Effector memory CD4-positive, alpha-beta T cell (primary cell): ENCODE results near the gene PITX3.

Experiments
- DNase-seq, 3 donors: peaks; one replicate each; pipeline ENCODE4 v3.0.0-alpha.2; 2020
- H3K27ac ChIP-seq: 2 replicates; pipeline ENCODE4 v1.7.0; 2013; ENCODE audit warnings: mild to moderate bottlenecking, low read length, moderate library complexity; ENCODE audit not compliant: insufficient read depth, poor library complexity, severe bottlenecking
- H3K27me3 ChIP-seq: replicated peaks from 2 replicates; pipeline ENCODE4 v1.7.0; 2013; ENCODE audit warnings: mild to moderate bottlenecking, low read length; ENCODE audit not compliant: insufficient read depth, control insufficient read depth, poor library complexity, severe bottlenecking
- H3K36me3 ChIP-seq: 2 replicates; pipeline ENCODE4 v1.7.0; 2013; ENCODE audit warnings: mild to moderate bottlenecking, low read length, moderate library complexity; ENCODE audit not compliant: control insufficient read depth, insufficient read depth
- H3K4me1 ChIP-seq: 2 replicates; pipeline ENCODE4 v1.7.0; 2013; ENCODE audit warnings: low read length, mild to moderate bottlenecking; ENCODE audit not compliant: control insufficient read depth, insufficient read depth, poor library complexity, severe bottlenecking
- H3K4me3 ChIP-seq: 2 replicates; pipeline ENCODE4 v1.7.0; 2013; ENCODE audit warnings: low read length, low read depth, mild to moderate bottlenecking; ENCODE audit not compliant: insufficient read depth, poor library complexity, severe bottlenecking
- H3K9me3 ChIP-seq: 2 replicates; pipeline ENCODE4 v1.7.0; 2013; ENCODE audit warnings: mild to moderate bottlenecking, low read length, moderate library complexity; ENCODE audit not compliant: control insufficient read depth

The PITX3 gene

DNA sequence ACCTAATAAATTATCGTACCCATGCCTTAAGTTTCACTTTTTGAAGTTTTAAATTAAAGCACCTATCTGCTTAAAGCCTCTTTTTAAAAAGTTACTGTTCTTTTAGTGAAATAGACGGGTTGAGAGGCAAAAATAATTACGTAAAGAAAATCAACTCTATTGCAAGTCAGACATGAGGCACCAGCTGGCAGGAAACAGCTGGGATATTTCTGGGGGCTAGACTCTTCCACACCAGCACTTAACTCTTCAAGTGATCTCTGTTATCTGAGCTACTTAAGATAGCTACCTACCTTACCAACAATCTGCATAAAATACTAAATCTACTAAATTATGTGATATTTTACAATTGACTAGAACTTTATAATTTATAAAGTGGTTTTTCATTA is 39.8 kb upstream of the PITX3 start:
- Histone ChIP-seq H3K27me3 (no peaks in the 10 kb centered on the region), H3K27ac (no peak overlapping the region), H3K9me3 (no peaks in the 10 kb centered on the region), H3K4me1 (peaks cover 20% of the 10 kb centered on the region), H3K4me3 (no peak overlapping the region), H3K36me3 (no peaks in the 10 kb centered on the region)
- no peak for DNase-seq

DNA sequence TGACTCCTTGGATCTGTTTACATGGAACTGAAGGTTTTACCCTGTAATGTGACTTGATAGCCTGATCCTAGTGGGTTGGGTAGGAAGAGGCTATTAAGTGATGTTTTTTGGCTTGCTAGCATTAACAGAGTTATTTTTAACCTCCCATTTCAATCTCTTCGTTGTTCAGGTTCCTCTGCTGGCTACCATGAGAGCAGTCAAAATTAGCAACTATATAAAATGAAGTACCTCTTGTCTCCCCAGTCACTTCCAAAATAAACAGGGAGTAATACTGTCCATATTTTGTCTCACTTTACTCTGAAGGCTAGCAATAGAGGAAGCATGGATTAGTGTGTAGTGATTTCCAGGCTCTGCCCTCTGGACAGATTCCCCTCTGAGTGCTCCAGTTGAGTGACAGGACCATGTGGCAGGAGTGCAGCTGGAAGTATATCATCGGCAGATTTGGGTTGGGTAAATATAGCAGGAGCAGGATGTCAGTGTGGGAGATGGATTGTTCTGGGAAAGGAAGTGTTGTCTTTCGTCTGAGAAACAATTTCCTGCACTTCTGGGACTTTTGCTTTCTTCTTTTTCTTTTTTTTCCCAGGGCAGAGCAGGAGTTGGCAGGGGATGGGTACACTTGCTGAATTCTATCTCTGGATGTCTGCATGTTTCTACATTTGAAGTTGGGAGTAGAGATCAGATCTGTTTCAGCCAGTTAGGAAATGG is 39.2 kb upstream of the PITX3 start:
- H3K4me3 ChIP-seq = no peak overlapping the region
- peaks cover 20% of the 10 kb centered on the region for H3K4me1 ChIP-seq
- no peaks in the 10 kb centered on the region for H3K27me3 ChIP-seq
- no peak overlapping the region for H3K27ac ChIP-seq
- no peaks in the 10 kb centered on the region for H3K36me3 ChIP-seq
- no peaks in the 10 kb centered on the region for H3K9me3 ChIP-seq
- DNase-seq = no peak

DNA sequence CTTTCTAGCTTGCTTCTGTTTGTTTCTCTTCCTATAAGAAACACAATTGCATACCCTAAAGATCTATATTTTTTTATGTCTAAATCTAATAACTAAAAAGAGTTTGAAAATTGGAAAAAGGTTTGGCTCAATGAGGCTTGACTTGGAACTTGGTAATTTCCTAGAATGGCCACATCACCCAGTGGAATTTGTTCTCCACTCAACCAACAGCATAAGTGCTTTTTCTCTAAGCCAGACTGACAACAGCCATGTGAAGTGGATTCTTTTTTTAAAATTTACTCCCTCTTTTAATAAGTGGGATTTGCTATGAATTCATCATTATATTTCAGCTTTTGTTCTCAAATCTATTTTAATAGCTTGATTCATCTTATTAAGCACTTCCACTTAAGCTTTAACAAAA is 37.8 kb upstream of the PITX3 start:
- Histone ChIP-seq H3K27me3 (no peaks in the 10 kb centered on the region), H3K9me3 (no peaks in the 10 kb centered on the region), H3K4me3 (no peak overlapping the region), H3K27ac (no peak overlapping the region), H3K36me3 (no peaks in the 10 kb centered on the region), H3K4me1 (peaks cover 20% of the 10 kb centered on the region)
- no peak for DNase-seq

DNA sequence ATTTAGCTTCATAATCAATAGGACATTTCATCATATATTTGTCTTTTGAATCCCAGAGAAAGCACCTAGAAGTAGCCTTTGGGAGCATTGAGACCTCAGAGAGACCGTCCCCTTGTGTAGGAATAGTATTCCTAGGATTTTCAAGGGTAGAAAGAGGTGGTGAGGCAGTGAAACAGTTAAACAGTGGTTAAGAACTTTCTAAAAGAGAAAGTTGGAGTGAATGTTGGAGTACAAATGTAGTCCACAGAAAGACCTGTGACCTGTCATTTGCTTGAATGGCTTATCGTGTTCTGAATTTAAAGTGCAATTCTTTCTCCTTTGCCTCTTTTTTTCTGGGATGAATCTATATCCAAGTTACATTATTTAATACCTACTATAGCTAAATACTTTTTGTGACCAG is 34.0 kb upstream of the PITX3 start:
- H3K27ac ChIP-seq = no peak overlapping the region
- no peaks in the 10 kb centered on the region for H3K36me3 ChIP-seq
- H3K9me3 ChIP-seq = no peaks in the 10 kb centered on the region
- no peaks in the 10 kb centered on the region for H3K27me3 ChIP-seq
- no peak overlapping the region for H3K4me3 ChIP-seq
- DNase-seq = no peak
- H3K4me1 ChIP-seq = peaks cover 3% of the 10 kb centered on the region

DNA sequence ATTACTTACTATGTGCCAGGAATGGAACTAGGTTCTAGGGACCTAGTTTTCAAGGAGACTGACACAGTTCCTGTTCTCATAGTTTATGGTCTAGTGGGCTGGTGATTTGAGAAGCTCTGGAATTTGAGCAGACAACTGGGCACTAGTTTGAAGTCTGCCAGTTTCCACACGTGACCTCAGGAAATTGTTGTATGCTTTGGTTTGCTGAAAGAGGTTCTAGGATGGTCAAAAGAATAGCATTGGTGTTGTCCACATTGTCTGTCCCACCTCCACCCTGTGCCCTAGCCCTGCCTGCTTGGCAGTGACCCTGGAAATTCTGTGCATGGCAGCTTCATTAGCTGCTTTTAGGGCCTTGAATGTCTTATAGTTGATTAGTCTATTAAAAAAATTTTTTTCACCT is 32.8 kb upstream of the PITX3 start:
- Histone ChIP-seq H3K4me3 (no peak overlapping the region), H3K27me3 (no peaks in the 10 kb centered on the region), H3K4me1 (no peaks in the 10 kb centered on the region), H3K36me3 (no peaks in the 10 kb centered on the region), H3K27ac (no peak overlapping the region), H3K9me3 (no peaks in the 10 kb centered on the region)
- no peak for DNase-seq

DNA sequence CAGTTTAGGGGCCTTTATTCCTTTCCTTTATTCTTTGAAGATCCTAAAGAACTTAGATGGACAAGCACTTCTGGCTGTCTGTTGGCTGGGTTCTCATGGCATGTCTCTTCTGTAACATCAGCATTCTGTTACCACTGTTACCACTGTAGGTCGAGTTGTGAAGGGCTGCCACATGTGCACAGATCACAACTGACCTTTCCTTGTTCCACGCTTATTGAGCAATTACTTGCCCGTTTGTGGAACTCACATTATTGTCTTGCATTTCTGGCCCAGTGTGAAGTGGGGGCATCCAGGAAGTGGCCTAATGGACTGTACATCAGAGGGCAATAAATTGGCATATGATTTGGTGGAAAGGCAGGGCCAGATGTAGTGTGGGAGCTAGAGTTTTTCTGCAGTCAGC is 27.7 kb upstream of the PITX3 start:
- H3K36me3 ChIP-seq = no peaks in the 10 kb centered on the region
- no peaks in the 10 kb centered on the region for H3K27me3 ChIP-seq
- DNase-seq = no peak
- H3K4me1 ChIP-seq = no peaks in the 10 kb centered on the region
- no peak overlapping the region for H3K27ac ChIP-seq
- no peaks in the 10 kb centered on the region for H3K9me3 ChIP-seq
- H3K4me3 ChIP-seq = no peak overlapping the region

DNA sequence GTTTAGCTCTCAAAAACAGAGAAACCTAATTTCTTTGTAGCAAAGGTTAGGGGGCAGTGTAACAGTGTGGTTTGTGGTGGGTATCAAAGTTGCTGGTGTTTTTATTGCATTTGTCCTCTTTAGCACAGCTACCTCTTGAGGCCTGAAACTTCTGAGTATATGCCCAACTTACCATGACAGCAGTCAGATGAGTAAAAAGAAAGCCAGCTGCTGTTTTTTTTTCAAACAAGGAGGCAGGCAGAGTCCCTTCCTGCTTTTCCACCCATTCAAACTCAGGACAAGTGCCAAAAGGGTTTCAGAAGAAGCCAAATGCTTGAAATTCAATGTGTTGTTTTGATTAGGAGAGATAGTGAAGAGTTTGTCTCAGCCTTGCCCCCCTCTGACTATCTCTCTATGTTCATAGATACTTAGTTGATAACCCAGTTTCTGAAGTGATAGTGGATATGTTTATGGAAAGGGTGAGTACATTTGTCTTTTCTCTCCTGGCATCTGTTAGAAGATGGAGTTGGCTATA is 27.1 kb upstream of the PITX3 start:
- Histone ChIP-seq H3K27me3 (no peaks in the 10 kb centered on the region), H3K36me3 (peaks cover 4% of the 10 kb centered on the region), H3K27ac (no peak overlapping the region), H3K9me3 (no peaks in the 10 kb centered on the region), H3K4me1 (no peaks in the 10 kb centered on the region), H3K4me3 (no peak overlapping the region)
- DNase-seq = no peak

DNA sequence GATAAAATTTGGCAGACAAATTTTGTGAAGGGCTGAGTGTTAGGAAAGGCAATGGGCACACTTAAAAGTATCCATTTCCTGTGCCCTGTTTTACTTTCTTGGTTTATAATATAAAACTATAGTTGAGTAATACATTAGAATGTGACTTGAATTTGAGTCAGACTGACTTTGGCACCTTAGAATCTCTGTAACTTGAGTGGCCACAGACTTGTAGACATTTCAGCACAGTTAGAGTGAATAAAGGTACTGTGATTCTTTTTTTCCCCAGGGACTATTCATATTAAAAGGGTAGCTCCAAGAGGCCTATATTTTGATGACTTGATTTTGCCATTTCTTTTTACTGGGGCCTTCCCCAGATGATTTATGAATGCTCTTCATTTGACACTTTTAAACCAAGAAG is 26.4 kb upstream of the PITX3 start:
- H3K4me1 ChIP-seq = no peaks in the 10 kb centered on the region
- no peak for DNase-seq
- no peak overlapping the region for H3K27ac ChIP-seq
- no peaks in the 10 kb centered on the region for H3K27me3 ChIP-seq
- peaks cover 10% of the 10 kb centered on the region for H3K36me3 ChIP-seq
- no peaks in the 10 kb centered on the region for H3K9me3 ChIP-seq
- H3K4me3 ChIP-seq = no peak overlapping the region

DNA sequence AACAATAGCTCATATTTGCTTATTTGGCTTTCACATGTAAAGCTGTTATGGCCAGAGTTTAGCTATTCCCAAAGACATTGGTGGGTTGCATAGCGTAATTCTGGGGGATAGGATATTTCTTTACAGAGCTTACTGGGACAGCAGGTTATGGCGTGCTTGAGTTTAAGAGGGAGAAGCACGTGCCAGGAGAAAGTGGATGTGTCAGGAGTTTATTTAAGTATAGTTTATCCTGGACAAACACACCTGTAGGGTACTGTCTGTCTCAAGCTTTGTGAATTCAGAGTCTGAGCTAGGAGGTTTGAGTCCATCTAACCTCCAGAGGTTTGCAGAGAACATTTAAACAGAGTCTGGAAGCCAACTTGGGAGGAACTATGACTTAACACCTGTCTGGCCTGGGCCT is 25.4 kb upstream of the PITX3 start:
- no peak overlapping the region for H3K4me3 ChIP-seq
- no peak for DNase-seq
- no peaks in the 10 kb centered on the region for H3K27me3 ChIP-seq
- H3K27ac ChIP-seq = no peak overlapping the region
- H3K9me3 ChIP-seq = no peaks in the 10 kb centered on the region
- no peaks in the 10 kb centered on the region for H3K4me1 ChIP-seq
- H3K36me3 ChIP-seq = peaks cover 21% of the 10 kb centered on the region

DNA sequence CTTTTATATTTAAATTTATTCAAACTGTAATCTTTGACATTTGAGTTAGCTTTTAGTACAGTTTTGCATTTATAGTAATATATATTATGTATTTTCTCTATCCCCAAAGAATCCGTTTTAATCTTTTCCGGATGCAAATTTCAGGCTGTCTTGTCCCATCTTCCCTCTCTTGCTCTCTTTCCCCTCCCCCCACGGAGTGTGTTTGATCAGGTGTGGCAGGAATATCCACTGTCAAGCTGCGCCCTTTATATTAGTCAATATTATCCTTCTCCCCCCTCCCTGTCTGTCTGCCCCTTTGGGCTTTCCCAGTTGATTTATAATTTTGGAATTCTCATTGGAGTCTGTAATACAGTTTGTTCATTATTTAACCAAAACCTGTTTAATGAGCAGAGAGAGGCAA is 23.1 kb upstream of the PITX3 start:
- H3K27me3 ChIP-seq = no peaks in the 10 kb centered on the region
- no peaks in the 10 kb centered on the region for H3K9me3 ChIP-seq
- H3K4me3 ChIP-seq = no peak overlapping the region
- no peak overlapping the region for H3K27ac ChIP-seq
- H3K4me1 ChIP-seq = no peaks in the 10 kb centered on the region
- no peak for DNase-seq
- H3K36me3 ChIP-seq = peaks cover 42% of the 10 kb centered on the region
